CD4-positive, alpha-beta T cell treated with Interleukin-6 at 100 ng/mL for 8 hours (primary cell): ENCODE measurements around the gene DCTN2.

Source experiments
- DNase-seq: peaks from one replicate; pipeline ENCODE4 v3.0.0-alpha.2; 2020; ENCODE audit warnings: mixed read lengths, low spot score

DCTN2 gene

DNA sequence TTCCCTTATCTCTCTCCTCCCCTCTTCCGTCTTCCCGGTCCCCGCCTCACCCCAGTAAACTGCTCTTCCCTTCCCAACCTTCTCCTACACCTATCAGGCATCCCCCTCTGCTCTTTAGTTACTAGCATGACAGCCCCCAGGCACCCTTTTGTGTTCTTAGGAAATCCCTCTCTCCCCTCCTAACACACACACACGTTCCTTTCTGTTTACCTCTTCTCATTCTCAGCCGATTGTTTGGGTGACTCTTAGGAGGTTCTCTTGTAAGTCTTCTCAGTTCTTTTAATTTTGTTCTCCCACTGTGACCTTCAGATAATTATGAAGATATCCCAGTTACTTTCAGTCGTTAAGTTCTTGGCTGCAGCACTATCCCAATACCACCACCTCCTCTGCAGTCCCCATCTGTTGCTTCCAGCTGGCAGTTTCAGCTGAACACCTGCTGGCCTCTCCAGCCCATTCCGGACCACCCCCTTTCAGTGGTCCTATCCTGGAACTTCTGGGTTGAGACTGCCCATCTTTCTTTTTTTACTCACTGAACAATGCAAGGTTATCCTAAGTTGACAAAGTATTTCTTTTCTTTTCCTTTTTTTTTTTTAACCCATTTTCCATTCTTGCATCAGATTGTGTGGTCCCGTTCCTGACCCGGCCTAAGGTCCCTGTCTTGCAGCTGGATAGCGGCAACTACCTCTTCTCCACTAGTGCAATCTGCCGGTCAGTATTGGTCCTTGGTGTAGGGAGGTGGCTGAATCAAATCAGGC, 58.4 kb downstream of the DCTN2 start:
- no peak for DNase-seq

DNA sequence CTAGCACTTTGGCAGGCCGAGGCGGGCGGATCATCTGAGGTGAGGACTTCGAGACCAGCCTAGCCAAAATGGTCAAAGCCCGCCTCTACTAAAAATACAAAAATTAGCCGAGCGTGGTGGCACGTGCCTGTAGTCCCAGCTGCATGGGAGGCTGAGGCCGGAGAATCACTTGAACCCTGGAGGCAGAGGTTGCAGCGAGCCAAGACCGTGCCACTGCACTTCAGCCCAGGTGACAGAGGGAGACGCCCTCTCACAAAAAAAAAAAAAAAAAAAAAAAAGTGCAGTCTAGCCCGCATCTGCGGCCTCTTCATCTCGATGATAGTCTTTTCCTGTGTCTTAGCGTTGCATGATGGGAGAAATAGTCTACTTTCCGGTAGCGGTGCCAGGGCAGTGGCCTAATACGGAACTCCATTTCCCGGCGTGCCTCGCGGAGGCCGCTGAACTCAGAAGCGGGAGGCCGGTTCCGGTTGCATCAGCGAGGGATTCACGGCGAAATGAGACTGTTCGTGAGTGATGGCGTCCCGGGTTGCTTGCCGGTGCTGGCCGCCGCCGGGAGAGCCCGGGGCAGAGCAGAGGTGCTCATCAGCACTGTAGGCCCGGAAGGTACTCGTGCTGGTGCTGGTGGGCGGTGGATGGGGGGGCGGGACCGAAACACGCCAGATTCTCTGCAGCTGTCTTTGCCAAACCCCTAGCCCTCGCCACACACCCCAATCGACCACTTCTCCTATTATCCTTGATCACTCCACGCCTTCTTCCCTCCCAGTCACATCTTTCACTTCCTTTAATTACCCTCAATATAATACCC, 59.2 kb downstream of the DCTN2 start, which contains the start of gene MARS1:
Gene MARS1 (plus strand): TSS at position 472 of the 805 bp plus-strand sequence. CDS start 23 bp downstream, at position 495.
- DNase-seq = peak; percentile 94

DNA sequence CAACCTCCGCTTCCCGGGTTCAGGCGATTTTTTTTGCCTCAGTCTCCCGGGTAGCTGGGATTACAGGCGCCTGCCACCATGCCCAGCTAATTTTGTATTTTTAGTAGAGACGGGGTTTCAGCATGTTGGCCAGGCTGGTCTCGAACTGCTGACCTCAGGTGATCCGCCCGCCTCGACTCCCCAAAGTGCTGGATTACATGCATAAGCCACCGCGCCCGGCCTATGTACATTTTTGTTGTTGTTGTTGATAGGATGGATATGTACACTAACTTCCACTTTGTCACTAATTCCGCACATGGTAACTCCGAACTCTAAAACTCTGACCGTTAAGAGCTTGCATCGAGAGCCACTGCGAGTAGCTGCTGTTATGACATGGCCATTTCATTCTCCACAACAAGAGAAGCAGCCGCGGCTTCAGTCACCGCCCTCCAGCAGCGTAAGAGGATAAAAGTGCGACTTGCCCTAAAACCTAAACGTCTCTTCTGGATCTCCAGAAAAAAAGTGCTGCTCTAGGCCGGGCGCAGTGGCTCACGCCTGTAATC, 59.9 kb downstream of the DCTN2 start:
- no peak for DNase-seq

DNA sequence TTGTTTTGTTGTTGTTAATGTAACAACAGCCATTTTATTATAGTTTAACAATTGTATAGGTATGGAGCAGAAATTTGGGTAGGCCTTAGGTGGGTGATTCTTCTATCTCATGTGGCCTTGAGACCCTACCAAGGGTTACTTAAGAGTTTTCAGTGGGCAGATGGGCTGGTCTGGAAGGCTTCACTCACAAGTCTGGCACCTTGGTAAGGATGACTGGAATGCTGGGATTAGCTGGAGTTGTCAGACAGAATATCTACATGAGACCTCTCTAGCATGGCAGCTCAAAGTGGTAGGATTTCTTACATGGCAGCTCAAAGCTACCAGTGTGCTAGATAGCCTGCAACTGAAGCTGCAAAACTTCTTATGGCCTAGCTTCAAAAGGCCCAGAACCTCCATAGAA, 61.3 kb downstream of the DCTN2 start:
- no peak for DNase-seq

DNA sequence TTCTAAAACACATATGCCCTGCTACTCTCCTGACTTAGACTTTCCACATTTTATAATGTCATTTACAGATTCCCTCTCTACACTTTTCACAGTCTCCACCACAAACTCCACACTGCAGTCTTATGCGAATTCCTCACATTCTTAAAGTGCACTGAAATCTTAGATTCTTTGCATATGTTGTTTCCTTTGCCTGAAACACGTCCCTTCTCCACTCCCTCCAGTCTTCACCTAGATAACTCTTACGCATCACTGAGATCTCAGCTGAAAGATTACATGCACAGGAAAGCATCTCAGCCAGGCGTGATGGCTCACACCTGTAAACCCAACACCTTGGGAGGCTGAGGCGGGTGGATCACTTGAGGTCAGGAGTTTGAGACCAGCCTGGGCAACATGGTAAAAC, 63.5 kb downstream of the DCTN2 start:
- no peak for DNase-seq

DNA sequence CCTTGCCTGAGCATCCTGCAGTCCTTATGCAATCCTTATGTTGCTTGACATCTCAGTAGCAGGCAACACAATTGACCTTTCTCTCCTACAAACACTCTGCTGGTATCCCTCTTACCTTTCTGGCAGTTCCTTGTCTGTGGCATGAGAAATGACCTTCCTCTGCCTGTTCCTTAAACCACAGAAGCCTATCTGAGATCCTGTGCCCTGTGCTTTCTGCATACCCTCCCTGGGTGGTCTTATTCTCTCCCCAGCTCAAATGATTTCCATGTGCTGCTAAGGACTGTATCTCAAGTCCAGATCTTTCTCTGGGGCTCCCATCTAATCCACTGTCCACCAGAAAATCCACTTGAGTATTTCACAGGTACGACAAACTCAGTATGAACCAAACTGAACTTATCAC, 65.3 kb downstream of the DCTN2 start:
- no peak for DNase-seq
